NCI-H510A treated with DMSO at 0.1 percent for 48 hours (cell line): ENCODE measurements around the gene SKIC2.
"Not testable (repeated sequence)": the region's sequence is repeated elsewhere in the genome, so short reads cannot be mapped to it uniquely, and the experiment has no call there.

Experiments
- DNase-seq: peaks from one replicate; lab custom pipeline; 2025; lab: John Stamatoyannopoulos, UW

SKIC2 gene

GRCh38 chr6:31969712-31970603 lies 11.0 kb downstream of the SKIC2 start:
- no peak for DNase-seq

GRCh38 chr6:31970604-31971271 lies 11.8 kb downstream of the SKIC2 start:
- DNase-seq, result peak; percentile 72

GRCh38 chr6:31971279-31971992 lies 12.5 kb downstream of the SKIC2 start:
- no peak for DNase-seq

- peak; percentile 99 for DNase-seq
Measured at GRCh38 chr6:31971993-31972708, 13.2 kb downstream of the SKIC2 start, which contains the start of gene DXO. Gene DXO (minus strand): TSS chr6:31972138. CDS start chr6:31971675, 463 bp downstream.

- no peak for DNase-seq
Measured at GRCh38 chr6:31972709-31973350, 13.9 kb downstream of the SKIC2 start.

GRCh38 chr6:31976065-31976464 lies 17.1 kb downstream of the SKIC2 start:
- DNase-seq, result not testable (repeated sequence)

- DNase-seq, result no peak
Measured at GRCh38 chr6:31977816-31978431, 18.9 kb downstream of the SKIC2 start.

GRCh38 chr6:31978831-31979230 lies 19.9 kb downstream of the SKIC2 start:
- no peak for DNase-seq

GRCh38 chr6:31979238-31979898 lies 20.4 kb downstream of the SKIC2 start:
- no peak for DNase-seq

- DNase-seq, result not testable (repeated sequence)
Measured at GRCh38 chr6:31980195-31980876, 21.4 kb downstream of the SKIC2 start.

- DNase-seq, result not testable (repeated sequence)
Measured at GRCh38 chr6:31980998-31981397, 22.0 kb downstream of the SKIC2 start.

GRCh38 chr6:31981744-31982143 lies 22.8 kb downstream of the SKIC2 start, which contains the start of gene C4A:
Gene C4A (plus strand): TSS chr6:31982057. CDS start chr6:31982108, 51 bp downstream.
- DNase-seq, result not testable (repeated sequence)

- not testable (repeated sequence) for DNase-seq
Measured at GRCh38 chr6:31989363-31989762, 30.4 kb downstream of the SKIC2 start.

GRCh38 chr6:31994421-31994820 lies 35.4 kb downstream of the SKIC2 start:
- DNase-seq, result not testable (repeated sequence)

GRCh38 chr6:31996385-31996784 lies 37.4 kb downstream of the SKIC2 start:
- not testable (repeated sequence) for DNase-seq

- not testable (repeated sequence) for DNase-seq
Measured at GRCh38 chr6:32002546-32003268, 43.7 kb downstream of the SKIC2 start.

- DNase-seq, result not testable (repeated sequence)
Measured at GRCh38 chr6:32003301-32003700, 44.3 kb downstream of the SKIC2 start.

- not testable (repeated sequence) for DNase-seq
Measured at GRCh38 chr6:32004393-32004792, 45.4 kb downstream of the SKIC2 start.
